Erythroblast (primary cell): ENCODE measurements around the gene ST6GALNAC3.

Experiments used
- GATA1 ChIP-seq: IDR thresholded peaks from 2 replicates; pipeline ENCODE4 v1.6.1; 2011; ENCODE audit warnings: low read depth, mild to moderate bottlenecking, control low read depth, low read length, moderate library complexity
- POLR2A ChIP-seq: IDR thresholded peaks from 2 replicates; pipeline ENCODE4 v1.6.1; 2011; ENCODE audit warnings: mild to moderate bottlenecking, low read length

GRCh38 chr1:76287917-76288316 lies 213.4 kb downstream of the ST6GALNAC3 start:
- TF ChIP-seq POLR2A (no peak), GATA1 (no peak)
